C4-2B (cell line): ENCODE data around the gene STARD4.

Experiments used
- ZFX ChIP-seq: fragments of 450-650 bp; IDR thresholded peaks from 2 replicates; pipeline ENCODE4 v1.6.1; 2017
- TF ChIP-seq, protein P1 (sequence below): fragments of 450-650 bp; conservative IDR thresholded peaks from 2 replicates; pipeline ENCODE4 v1.5.1; 2017; ENCODE audit warnings: mild to moderate bottlenecking

DNA sequence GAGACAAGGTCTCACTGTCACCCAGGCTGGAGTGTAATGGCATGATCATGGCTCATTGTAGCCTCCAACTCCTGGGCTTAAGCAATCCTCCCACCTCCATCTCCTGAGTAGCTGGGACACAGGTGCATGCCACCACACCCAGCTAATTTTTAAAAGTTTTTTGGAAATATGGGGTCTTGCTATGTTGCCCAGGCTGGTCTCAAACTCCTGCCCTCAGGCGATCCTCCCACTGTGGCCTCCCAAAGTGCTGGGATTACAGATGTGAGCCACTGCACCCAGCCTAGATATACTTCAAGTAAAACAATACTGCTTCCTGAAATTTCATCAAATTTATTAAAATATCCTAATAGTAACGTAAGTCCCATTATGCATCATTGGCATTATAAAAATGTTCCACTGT is 33.4 kb downstream of the STARD4 start:
- TF ChIP-seq, protein P1, sequence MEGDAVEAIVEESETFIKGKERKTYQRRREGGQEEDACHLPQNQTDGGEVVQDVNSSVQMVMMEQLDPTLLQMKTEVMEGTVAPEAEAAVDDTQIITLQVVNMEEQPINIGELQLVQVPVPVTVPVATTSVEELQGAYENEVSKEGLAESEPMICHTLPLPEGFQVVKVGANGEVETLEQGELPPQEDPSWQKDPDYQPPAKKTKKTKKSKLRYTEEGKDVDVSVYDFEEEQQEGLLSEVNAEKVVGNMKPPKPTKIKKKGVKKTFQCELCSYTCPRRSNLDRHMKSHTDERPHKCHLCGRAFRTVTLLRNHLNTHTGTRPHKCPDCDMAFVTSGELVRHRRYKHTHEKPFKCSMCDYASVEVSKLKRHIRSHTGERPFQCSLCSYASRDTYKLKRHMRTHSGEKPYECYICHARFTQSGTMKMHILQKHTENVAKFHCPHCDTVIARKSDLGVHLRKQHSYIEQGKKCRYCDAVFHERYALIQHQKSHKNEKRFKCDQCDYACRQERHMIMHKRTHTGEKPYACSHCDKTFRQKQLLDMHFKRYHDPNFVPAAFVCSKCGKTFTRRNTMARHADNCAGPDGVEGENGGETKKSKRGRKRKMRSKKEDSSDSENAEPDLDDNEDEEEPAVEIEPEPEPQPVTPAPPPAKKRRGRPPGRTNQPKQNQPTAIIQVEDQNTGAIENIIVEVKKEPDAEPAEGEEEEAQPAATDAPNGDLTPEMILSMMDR, result no peak
- TF ChIP-seq ZFX, result no peak
